ENCODE results near the gene METTL22.

The METTL22 gene

GRCh38 chr16:8595783-8596182 is 25.7 kb upstream of the METTL22 start:
- no peak overlapping the region for H3K4me3 ChIP-seq (replicated peaks; ENCODE audit: low read depth, low read length)
- no peaks in the 10 kb centered on the region for H3K27me3 ChIP-seq (replicated peaks; ENCODE audit: control insufficient read depth, insufficient read depth, low read length)
- H3K36me3 ChIP-seq (ENCODE audit: control insufficient read depth, insufficient read depth, low read length) = no peaks in the 10 kb centered on the region
- no peak for DNase-seq (ENCODE audit: extremely low read depth, insufficient read length)
- TF ChIP-seq CTCF (IDR thresholded peaks at IDR 0.05; ENCODE audit: insufficient read depth, low read length, poor library complexity, severe bottlenecking) = no peak

GRCh38 chr16:8596581-8596980 is 24.9 kb upstream of the METTL22 start:
- Histone ChIP-seq H3K36me3 (ENCODE audit: control insufficient read depth, insufficient read depth, low read length) (no peaks in the 10 kb centered on the region), H3K4me3 (replicated peaks; ENCODE audit: low read depth, low read length) (no peak overlapping the region), H3K27me3 (replicated peaks; ENCODE audit: control insufficient read depth, insufficient read depth, low read length) (no peaks in the 10 kb centered on the region)
- no peak for DNase-seq (ENCODE audit: extremely low read depth, insufficient read length)
- TF ChIP-seq CTCF (IDR thresholded peaks at IDR 0.05; ENCODE audit: insufficient read depth, low read length, poor library complexity, severe bottlenecking) = no peak

GRCh38 chr16:8600144-8600775 is 21.2 kb upstream of the METTL22 start:
- Histone ChIP-seq H3K4me3 (replicated peaks; ENCODE audit: low read depth, low read length) (no peak overlapping the region), H3K36me3 (ENCODE audit: control insufficient read depth, insufficient read depth, low read length) (no peaks in the 10 kb centered on the region), H3K27me3 (replicated peaks; ENCODE audit: control insufficient read depth, insufficient read depth, low read length) (no peaks in the 10 kb centered on the region)
- no peak for TF ChIP-seq CTCF (IDR thresholded peaks at IDR 0.05; ENCODE audit: insufficient read depth, low read length, poor library complexity, severe bottlenecking)
- DNase-seq (ENCODE audit: extremely low read depth, insufficient read length) = no peak

- no peak overlapping the region for H3K4me3 ChIP-seq (replicated peaks; ENCODE audit: low read depth, low read length)
- DNase-seq (ENCODE audit: extremely low read depth, insufficient read length) = no peak
- TF ChIP-seq CTCF (IDR thresholded peaks at IDR 0.05; ENCODE audit: insufficient read depth, low read length, poor library complexity, severe bottlenecking) = no peak
- H3K27me3 ChIP-seq (replicated peaks; ENCODE audit: control insufficient read depth, insufficient read depth, low read length) = no peaks in the 10 kb centered on the region; the same call in 1 of the 2 replicates
- H3K36me3 ChIP-seq (ENCODE audit: control insufficient read depth, insufficient read depth, low read length) = no peaks in the 10 kb centered on the region
Measured at GRCh38 chr16:8605554-8605953, 15.9 kb upstream of the METTL22 start.

- no peak overlapping the region for H3K4me3 ChIP-seq (replicated peaks; ENCODE audit: low read depth, low read length)
- H3K36me3 ChIP-seq (ENCODE audit: control insufficient read depth, insufficient read depth, low read length) = no peaks in the 10 kb centered on the region
- no peak for DNase-seq (ENCODE audit: extremely low read depth, insufficient read length)
- no peak for TF ChIP-seq CTCF (IDR thresholded peaks at IDR 0.05; ENCODE audit: insufficient read depth, low read length, poor library complexity, severe bottlenecking)
- H3K27me3 ChIP-seq (replicated peaks; ENCODE audit: control insufficient read depth, insufficient read depth, low read length) = no peaks in the 10 kb centered on the region; the same call in 1 of the 2 replicates
Measured at GRCh38 chr16:8607214-8607613, 14.3 kb upstream of the METTL22 start.

GRCh38 chr16:8611122-8611521 is 10.4 kb upstream of the METTL22 start:
- H3K4me3 ChIP-seq (replicated peaks; ENCODE audit: low read depth, low read length) = no peak overlapping the region
- DNase-seq (ENCODE audit: extremely low read depth, insufficient read length) = no peak
- TF ChIP-seq CTCF (IDR thresholded peaks at IDR 0.05; ENCODE audit: insufficient read depth, low read length, poor library complexity, severe bottlenecking) = no peak
- no peaks in the 10 kb centered on the region for H3K27me3 ChIP-seq (replicated peaks; ENCODE audit: control insufficient read depth, insufficient read depth, low read length)
- H3K36me3 ChIP-seq (ENCODE audit: control insufficient read depth, insufficient read depth, low read length) = no peaks in the 10 kb centered on the region

All from GM06990 (cell line).